SK-N-DZ (cell line): ENCODE measurements around the gene ABHD14A.

ENCODE experiments used
- DNase-seq: peaks from one replicate; pipeline ENCODE4 v3.0.0-alpha.2; 2015; ENCODE audit warnings: low spot score

The ABHD14A gene

DNA sequence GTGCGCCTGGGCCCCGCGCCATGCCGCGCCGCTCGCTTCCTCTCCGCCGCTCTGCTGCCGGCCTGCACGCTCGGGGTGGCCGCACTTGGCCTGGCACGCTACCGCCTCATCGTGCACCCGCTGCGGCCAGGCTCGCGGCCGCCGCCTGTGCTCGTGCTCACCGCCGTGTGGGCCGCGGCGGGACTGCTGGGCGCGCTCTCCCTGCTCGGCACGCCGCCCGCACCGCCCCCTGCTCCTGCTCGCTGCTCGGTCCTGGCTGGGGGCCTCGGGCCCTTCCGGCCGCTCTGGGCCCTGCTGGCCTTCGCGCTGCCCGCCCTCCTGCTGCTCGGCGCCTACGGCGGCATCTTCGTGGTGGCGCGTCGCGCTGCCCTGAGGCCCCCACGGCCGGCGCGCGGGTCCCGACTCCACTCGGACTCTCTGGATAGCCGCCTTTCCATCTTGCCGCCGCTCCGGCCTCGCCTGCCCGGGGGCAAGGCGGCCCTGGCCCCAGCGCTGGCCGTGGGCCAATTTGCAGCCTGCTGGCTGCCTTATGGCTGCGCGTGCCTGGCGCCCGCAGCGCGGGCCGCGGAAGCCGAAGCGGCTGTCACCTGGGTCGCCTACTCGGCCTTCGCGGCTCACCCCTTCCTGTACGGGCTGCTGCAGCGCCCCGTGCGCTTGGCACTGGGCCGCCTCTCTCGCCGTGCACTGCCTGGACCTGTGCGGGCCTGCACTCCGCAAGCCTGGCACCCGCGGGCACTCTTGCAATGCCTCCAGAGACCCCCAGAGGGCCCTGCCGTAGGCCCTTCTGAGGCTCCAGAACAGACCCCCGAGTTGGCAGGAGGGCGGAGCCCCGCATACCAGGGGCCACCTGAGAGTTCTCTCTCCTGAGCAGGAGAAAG lies 18.7 kb upstream of the ABHD14A start:
- no peak for DNase-seq

DNA sequence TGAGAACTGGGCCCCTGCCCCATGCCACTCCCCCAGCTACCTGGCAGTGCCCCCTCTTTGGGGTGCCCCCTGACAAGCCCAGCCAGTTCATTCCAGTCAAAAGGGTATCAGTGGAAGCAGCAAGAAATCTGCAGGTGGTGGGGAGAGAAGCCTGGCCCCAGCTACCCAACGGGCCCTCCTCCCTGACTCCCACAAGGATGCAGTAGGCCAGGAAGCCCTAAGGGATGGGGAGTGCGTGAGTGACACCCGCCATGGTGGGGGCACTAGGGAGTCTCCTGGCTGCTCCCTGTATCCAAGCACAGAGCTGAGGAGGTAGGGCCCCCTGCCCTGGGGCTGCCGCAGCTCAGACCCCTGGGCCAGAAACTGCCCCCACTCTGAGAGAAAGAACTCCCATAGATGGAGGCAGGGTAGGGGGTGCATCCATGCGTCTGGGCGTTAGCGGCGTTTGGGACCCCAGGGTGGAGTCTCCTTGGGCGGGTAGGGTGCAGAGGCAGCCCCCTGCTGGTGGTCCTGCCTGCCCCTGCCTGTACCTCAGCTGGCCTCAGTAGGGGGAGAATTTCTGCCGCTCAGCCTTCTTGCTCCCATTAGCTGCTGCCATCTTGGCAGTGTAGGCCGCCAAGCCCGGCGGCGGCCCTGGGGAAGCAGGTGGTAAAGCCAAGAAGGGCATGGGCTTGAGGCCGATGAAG lies 17.2 kb upstream of the ABHD14A start:
- DNase-seq = no peak

DNA sequence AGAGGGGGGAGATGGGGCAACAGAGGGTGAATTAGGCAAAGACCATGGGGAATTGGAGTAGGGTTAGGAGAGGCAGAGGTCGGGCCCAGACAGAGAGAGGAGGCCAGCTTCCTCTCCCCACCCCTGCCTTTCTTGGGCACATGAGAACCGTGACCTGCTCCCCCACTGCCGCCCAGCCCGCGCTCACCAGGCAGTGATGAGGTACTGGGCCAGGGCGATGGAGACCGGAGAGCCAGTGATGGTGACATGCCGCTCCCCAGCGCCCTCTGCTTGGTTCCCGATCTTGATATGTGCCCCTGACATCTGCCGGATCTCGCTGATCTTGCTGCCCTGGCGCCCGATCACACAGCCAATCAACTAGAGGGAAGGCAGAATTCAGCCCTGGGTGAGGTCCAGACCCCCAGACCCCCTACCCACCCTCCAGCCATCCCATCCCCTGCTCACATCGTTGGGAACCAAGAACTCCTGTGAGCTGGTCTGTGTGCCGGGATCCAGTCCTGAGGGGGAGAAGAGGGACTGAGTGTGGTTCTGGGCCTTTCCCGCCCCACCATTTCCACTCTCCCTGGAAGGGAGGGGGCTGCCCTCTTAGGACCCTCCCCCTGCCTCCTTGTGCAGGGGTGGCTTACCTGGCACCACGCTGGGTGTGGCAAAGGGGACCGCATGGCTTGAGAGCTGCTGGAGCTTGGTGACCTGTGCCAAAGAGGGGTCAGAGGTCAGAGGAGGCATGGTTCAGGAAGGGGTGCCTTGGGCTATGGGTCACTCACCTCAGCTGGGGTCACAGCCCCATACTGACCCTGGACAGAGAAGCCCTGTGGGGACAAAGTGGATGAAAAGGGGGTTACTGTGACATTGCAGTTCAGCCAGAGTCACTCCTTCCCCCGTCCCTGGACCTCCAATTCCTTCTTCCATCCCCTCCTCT lies 16.0 kb upstream of the ABHD14A start:
- no peak for DNase-seq

DNA sequence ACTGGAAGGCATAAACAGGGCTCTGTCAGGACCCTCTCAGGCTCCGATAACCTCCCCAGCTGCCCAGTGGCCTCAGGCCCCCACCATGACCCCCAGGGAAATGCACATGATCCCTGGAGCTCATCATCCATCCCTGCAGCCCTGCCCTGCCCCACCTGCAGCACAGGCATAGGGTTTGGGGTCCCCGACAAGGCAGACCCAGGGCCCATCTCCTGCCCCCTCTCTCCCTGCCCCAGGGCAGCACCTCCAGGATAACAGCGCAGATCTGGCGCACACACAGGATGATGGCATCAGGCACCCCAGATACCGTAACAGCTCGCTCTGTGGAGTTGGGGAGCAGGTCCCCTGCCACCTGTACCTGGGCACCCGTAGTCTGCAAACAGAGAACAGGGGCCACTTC lies 15.2 kb upstream of the ABHD14A start:
- DNase-seq = no peak

DNA sequence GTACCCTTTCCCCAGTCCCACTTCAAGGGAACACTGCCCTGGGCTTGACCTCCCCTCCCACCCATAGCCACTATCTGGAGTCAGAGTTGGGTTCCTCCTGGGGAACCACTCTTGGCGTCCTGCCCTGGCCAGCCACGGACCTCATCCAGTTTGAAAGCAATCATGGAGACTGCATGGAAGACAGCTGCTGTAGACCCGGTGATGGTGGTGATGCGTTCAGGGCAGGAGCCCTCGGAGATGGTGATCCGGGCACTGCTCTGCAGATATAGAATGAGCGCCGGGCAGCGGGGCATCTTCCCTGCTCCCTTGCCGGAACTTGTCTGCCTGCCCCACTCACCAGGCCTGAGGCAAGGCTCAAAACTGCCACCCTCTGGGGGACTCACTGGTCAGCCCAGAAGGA lies 14.5 kb upstream of the ABHD14A start:
- no peak for DNase-seq

DNA sequence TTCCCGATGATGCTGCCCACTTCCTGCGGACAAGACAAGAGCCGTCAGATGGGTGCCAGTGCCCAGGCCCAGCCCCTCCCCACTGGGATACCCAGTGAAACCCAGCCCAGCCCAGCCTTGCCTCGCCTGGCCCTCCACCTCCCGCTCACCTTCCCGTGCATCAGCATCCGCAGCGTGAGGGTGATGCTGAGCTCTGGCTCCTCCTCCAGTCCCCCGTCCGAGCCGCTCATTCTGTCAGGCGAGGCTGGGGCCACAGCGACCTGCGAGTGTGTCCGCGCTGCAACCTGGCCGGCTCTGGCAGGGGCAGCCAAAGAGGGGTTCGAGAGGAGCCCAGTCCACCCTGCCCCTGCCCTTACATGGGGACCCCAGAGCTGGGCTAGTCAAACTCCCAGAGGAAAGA lies 13.9 kb upstream of the ABHD14A start:
- DNase-seq = no peak

DNA sequence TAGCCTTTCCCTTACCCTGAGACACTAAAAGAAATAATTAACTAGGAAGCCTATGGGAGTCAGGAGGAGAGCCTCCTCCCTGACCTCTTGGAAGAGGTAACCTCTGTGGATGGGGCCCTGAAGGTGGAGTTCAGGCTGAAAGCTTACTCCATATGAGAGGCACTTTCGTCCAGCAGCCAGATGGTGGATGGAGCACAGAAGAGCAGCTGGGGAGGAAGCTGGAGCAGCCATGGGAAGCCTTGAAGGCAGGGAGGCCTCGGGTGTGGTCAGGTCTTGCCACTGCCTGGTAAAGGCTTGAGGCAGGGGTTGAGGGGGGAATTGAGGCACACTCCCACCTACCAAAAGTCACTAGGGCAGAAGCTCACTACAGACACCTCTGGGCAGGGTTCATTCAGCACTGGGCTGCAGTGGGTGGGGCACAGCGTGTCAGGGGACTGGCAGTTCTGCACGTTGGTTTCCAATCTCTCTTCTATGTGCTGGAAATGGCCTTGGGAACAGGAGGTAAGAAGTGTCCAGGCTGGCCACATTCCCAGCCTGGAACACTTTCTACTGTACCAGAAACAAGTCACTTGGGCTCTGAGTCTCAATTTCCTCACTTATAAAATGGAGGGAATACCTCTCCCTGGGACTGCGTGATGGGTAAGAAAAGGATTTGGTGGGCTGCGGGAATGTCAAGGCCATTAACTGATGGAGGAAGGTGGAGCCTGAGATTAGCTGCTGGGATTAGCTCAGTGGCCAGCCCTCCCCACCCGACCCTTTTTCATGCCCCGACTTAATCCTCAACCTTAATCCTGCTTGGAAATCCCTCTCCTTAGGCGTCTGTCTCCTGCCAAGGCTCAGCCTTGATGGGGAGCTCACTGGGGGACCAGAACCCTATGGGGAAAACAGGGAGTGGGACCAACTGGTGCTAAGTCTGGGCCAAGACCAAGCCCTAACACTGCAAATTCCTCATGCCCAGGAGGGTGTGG lies 13.0 kb upstream of the ABHD14A start:
- DNase-seq = no peak

DNA sequence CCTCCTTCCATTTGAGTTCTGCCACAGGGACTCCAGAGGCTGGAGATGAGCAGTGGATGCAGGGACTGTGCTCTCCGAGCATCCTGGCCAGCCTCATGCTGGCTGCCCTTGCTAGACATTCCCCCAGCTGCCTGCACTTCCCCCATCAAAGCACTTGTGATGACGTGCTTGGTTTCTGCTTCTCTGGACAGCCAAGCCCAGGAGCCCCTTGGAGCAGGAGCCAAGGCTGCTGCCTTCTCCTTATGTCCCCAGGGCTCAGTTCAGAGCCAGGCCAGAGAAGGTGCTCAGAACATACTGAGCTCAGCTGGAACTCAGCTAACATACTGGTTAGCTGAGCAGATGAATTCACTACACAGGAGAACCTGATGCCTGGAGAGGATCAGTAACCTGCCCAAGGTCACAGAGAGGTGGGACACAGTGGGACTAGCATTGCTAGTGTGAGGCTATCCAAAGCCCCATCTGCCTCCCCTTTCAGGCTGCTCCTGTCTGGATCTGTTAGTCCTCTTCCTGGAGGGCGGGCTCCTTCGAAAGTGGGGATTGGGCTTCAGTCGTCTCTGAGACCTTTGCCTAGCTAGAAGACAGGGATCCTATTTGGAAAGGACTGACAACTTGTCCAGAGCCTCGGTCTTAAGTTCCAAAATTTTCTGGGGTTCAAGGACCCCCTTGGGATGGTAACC lies 11.9 kb upstream of the ABHD14A start:
- no peak for DNase-seq

DNA sequence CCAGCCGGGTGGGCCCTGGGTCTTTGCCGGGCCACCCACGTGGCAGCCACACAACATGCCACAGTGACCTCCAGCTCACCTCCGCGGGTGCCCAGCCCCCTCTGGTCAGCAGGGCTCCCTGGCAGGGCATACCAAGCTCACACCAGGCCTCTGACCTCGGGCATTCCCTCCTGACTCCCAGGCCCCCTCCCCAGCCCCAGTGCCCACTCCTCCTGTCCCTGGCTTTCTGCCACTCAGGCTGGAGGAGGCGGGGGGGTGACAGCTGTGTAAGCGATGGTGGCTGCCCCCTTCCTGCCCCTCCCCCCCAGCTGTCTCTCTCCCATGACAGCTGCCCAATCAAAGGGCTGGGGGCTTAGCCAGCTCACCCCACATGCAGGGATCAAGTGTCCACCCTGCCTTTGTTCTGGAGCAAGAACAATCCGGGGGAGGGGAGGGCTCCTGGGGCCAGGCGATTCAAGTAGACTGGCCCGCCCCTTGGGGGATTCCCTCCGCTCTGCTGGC lies 10.9 kb upstream of the ABHD14A start:
- no peak for DNase-seq

DNA sequence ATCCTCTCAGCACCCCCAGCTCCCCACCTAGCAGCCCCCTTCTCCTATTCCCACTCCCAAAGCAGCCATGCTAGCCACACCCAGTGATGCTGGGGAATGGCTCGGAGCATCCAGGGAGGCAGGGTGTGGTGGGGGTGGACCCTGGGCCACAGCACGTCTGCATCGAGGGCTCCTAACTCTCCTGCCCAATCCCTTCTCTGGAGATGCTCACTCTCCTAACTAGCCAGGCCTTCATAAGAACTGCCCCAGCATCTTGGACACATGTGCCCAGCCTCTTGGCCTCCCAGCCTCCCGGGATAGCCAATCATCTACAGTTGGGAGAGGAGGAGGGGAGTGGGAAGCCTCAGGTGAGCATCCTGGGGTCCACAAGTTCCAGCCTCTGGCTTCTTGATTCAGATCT lies 10.3 kb upstream of the ABHD14A start:
- DNase-seq = no peak

DNA sequence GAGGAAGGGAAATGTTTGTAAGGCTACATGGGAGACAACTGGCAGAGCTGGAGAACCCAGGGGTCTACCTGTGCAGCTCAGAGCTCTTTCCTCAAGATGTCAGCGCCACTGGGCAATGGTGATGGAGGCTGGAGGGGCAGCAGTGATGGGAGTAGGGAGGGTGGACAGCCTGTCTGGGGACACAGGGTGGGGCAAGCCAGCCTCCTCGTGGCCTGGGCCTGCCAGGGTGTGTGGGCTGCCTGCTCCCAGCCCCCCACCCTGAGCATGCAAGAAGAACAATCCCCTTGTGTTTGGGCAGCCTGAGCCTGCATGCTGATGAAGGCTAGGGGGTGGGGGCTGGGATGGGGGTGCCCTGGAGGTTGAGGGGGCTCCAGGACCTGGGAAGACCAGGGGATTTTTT lies 8.8 kb upstream of the ABHD14A start:
- no peak for DNase-seq

DNA sequence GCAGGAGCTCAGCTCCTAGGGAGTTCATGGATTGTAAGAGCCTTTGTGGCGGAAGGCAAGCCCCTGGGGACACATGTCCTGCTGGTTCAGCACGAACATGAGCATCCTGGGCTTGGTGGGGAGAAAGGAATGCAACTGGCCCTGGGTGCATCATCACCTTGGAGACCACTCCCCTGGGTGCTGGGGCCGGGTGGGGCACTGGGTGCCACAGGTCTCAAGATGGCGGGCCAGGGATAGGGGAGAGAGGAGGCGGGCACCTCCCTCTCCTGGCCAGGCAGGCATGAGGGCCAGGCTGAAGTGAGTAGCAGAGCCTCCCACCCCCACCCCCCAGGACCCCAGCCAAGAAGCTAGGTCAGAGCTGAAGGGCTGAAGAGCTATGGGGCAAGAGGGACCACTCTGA lies 8.4 kb upstream of the ABHD14A start:
- no peak for DNase-seq

DNA sequence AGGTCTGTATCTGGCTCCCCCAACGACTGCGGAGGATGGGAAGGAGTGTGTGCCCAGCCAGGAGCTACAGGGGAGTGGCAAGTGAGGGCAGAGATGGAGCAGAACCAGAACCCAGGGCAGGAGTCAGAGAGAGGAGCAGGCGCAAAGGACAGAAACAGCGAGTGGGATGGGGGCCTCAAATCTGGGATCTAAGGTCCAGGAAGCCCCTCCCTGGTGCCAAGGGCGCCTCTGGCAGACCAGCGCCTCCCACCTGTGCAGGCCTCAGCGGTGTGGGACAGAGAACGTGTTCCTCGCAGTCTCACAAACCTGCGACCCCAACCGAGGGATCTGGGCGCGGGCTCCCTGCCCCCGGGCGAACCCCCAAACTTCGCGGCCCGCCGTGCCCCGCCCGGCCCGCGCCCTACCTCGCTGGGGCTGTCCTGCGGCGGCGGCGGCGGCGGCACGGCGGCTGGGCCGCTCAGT lies 7.9 kb upstream of the ABHD14A start:
- no peak for DNase-seq

DNA sequence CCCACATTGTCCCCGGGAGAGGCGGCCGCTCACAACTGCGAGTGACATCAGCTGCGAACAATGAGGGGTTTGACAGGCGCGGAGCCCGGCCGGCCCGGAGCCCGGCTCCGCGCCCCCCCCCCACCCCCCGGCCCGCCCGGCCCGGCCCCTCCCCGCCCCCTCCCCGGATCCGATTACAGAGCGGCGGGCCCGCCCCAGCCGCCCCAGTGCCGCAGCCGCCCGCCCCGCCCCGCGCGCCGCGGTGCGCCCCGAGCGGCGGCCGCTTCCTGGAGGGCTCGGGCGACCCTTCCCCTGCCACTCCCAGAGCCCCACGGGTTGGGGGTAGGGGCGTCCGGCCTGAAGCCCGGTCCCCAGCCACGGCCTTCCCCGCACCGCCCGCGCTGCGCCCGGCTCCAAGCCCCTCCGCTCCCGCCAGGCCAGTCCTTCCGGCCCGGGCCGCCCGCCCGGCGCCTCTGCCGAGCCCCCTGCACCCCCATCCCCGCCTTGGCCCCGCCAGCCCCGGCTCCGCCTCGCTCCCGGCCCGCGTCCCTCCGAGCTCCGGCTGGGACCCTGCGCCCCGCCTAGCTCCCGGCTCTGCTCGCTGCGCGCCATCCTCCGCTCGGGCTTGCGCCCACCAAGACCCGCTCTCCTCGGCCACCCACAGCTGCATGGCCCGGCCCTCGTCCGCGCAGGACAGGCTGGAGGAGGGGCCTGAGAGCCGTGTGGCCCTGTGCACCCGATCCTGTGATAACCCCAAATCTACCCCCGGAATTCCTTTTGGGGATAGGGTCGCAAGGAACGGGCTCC lies 7.3 kb upstream of the ABHD14A start, which contains the start of gene PCBP4:
PCBP4 (minus strand) TSS at position 71 of the 786 bp plus-strand sequence. CDS start 6,214 bp downstream, outside the sequence.
- no peak for DNase-seq

DNA sequence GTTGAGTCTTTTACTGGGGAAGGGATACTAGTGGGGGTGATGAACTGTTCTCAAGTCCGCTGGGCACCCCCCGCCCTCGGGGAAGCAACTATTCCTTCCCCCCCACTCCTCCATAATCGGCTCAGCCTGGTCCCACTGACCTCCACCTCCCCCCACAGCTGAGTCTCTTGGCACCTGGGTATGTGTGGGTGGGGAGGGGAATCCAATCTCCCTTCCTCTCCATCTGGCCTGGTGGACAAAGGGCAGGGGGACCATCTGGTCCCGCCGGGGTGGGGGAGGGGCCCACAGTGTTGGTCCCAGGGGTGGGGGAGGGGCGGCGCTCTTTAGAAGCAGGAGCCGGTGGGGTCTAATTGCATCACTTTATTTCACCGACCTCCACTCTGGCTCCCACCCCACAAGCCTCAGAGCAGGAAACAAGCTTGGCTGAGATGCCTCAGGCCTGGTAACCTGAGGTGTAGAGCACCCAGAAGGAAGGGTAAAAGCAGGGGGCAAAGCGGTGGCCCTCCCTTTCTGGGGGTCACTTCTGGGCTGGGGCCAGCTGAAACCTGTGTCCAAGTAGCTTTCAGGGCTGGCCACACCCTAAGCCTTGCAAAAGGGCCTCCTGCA lies 6.6 kb upstream of the ABHD14A start:
- peak; percentile 84 for DNase-seq

DNA sequence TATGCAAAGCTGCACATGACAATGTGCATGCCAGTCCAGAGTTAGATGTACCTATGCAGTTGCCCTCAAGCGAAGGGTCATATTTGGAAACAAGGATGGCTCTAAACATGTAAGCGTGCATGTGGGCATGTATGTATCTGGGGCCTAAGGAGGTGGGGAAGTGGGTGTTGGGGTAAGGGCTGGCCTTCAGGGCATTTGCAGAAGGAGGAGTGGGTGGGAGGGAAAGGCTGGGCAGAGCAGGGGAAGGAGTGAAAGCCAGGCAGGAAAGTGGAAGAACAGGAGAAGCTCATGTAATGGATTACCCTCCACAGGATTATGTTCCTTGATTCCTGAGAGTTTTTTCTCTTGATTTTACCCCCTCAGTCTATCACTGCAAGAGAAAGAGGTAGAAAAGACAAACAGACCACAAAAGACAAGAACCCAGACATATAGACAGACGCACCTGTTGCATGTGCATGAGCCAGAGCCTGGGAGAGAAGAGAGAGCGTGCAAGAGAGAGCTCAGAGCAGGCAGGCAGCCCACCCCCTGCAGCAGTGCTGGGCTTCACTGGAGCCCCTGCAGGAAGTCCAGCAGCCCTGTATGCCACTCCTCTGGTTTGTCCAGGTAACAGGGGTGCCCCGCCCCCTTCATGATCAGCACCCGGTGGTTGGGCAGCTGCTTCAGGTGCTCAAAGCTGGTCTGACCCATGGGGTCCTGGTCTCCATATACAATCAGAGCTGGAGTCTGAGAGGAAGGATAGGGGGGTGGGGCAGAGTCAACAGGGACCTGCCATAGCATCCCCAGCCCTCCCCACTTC lies 5.8 kb upstream of the ABHD14A start:
- DNase-seq = peak; percentile 27

DNA sequence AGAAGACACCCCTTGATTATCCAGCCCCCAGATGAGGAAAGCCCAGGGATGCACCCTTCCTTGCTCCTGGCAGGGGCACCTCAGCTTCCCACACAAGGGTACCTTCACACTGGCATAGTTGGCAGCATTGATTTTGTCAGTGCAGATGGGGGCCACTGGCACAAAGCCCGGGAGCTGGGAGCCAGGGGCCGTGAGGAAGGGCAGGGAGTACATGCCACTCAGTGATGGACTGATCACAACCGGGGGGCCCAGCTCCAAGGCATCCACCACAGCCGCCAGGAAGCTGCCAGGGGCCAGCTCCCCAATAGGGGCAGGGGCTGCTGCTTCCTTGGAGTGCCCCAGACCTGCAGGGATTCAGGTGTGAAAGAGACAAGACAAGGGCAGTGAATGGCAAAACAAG lies 5.0 kb upstream of the ABHD14A start:
- DNase-seq = no peak
